IMR-90 (cell line): ENCODE measurements around the gene GPR158. TPM values are rescaled to one million over a fixed set of nuclear protein-coding genes. Genes with fewer than 3 reads are reported as not detected.

Source experiments
- ATAC-seq: fragments of 200-7000 bp; cut with Tn5 transposase; 2 replicates; pipeline ENCODE4 v1.9.1; 2020; ENCODE audit warnings: low read depth, mild to moderate bottlenecking, moderate library complexity
- BruUV-seq: library from RNA; stranded (reverse); fragments of 400-500 nt; replicated peaks from 2 replicates; lab custom pipeline; 2021; lab: Mats Ljungman, UMichigan
- CTCF ChIA-PET: fragments of 300-600 bp; formaldehyde crosslinking; extraction: SDS; loops from one replicate; lab custom pipeline; 2021; ENCODE audit warnings: antibody characterized with exemption; lab: Yijun Ruan, JAX
- POLR2A ChIA-PET: fragments of 300-600 bp; sonication (Branson Sonifier 250); formaldehyde crosslinking; loops from one replicate; lab custom pipeline; 2022; ENCODE audit warnings: antibody characterized with exemption; ENCODE audit not compliant: unreplicated experiment; lab: Charles Lee
- DNase-seq: peaks from one replicate; pipeline ENCODE4 v3.0.0; 2013
- H2AFZ ChIP-seq: replicated peaks from 2 replicates; pipeline ENCODE3; 2013; ENCODE audit warnings: low read length, mild to moderate bottlenecking; ENCODE audit not compliant: poor library complexity
- H2AK5ac ChIP-seq: 2 replicates; pipeline ENCODE4 v1.6.1; 2013; ENCODE audit warnings: low read depth, low read length, inconsistent platforms
- H2AK9ac ChIP-seq: replicated peaks from 2 replicates; pipeline ENCODE3; 2013; ENCODE audit warnings: mild to moderate bottlenecking, low read depth, low read length, moderate library complexity; ENCODE audit not compliant: poor library complexity
- H2BK120ac ChIP-seq: 2 replicates; pipeline ENCODE4 v1.6.1; 2013; ENCODE audit warnings: low read depth, low read length, inconsistent platforms
- H2BK15ac ChIP-seq: 3 replicates; pipeline ENCODE4 v1.6.1; 2013; ENCODE audit warnings: low read depth, low read length, inconsistent platforms
- H2BK20ac ChIP-seq: 2 replicates; pipeline ENCODE4 v1.6.1; 2013; ENCODE audit warnings: low read depth, mild to moderate bottlenecking, inconsistent platforms, low read length, moderate library complexity
- H2BK5ac ChIP-seq: 2 replicates; pipeline ENCODE4 v1.6.1; 2013; ENCODE audit warnings: mild to moderate bottlenecking, low read depth, low read length, inconsistent platforms; ENCODE audit not compliant: poor library complexity, severe bottlenecking
- H3K14ac ChIP-seq: replicated peaks from 2 replicates; pipeline ENCODE4 v1.6.1; 2013; ENCODE audit warnings: low read depth, low read length, inconsistent platforms
- H3K18ac ChIP-seq: 2 replicates; pipeline ENCODE4 v1.6.1; 2013; ENCODE audit warnings: low read depth, low read length, control low read depth
- H3K23ac ChIP-seq: 2 replicates; pipeline ENCODE4 v1.6.1; 2013; ENCODE audit warnings: low read depth, low read length, inconsistent platforms
- H3K27ac ChIP-seq: 2 replicates; pipeline ENCODE4 v1.5.1; 2013; ENCODE audit warnings: mild to moderate bottlenecking, control low read depth, low read length; ENCODE audit not compliant: insufficient read depth
- H3K27me3 ChIP-seq: 2 replicates; pipeline ENCODE4 v1.6.1; 2013; ENCODE audit warnings: low read length; ENCODE audit not compliant: control insufficient read depth, insufficient read depth
- H3K36me3 ChIP-seq: 2 replicates; pipeline ENCODE4 v1.6.1; 2013; ENCODE audit warnings: low read length, mixed read lengths; ENCODE audit not compliant: control insufficient read depth, insufficient read depth
- H3K4ac ChIP-seq: 2 replicates; pipeline ENCODE4 v1.6.1; 2013; ENCODE audit warnings: low read depth, low read length, inconsistent platforms
- H3K4me1 ChIP-seq: 2 replicates; pipeline ENCODE4 v1.6.1; 2013; ENCODE audit warnings: low read length, mixed read lengths; ENCODE audit not compliant: control insufficient read depth, insufficient read depth
- H3K4me2 ChIP-seq: 2 replicates; pipeline ENCODE4 v1.6.1; 2013; ENCODE audit warnings: low read depth, mild to moderate bottlenecking, control low read depth, low read length, moderate library complexity
- H3K4me3 ChIP-seq: 2 replicates; pipeline ENCODE4 v1.5.1; 2013; ENCODE audit warnings: low read depth, mild to moderate bottlenecking, control low read depth, low read length, moderate library complexity; ENCODE audit not compliant: insufficient read depth
- H3K56ac ChIP-seq: 2 replicates; pipeline ENCODE4 v1.6.1; 2013; ENCODE audit warnings: low read length, inconsistent platforms; ENCODE audit not compliant: insufficient read depth; ENCODE audit errors: extremely low read depth
- H3K79me1 ChIP-seq, 2 experiments: 2 replicates each; pipeline ENCODE4 v1.6.1; 2013; ENCODE audit warnings: low read length in 2 of 2, inconsistent platforms in 1 of 2, low read depth in 1 of 2
- H3K9ac ChIP-seq: 2 replicates; pipeline ENCODE4 v1.6.1; 2013; ENCODE audit warnings: low read depth, low read length, control low read depth
- H3K9me1 ChIP-seq: 2 replicates; pipeline ENCODE4 v1.6.1; 2013; ENCODE audit warnings: low read length, inconsistent platforms; ENCODE audit not compliant: insufficient read depth
- H3K9me3 ChIP-seq: 2 replicates; pipeline ENCODE4 v1.6.1; 2013; ENCODE audit warnings: low read length; ENCODE audit not compliant: control insufficient read depth, insufficient read depth
- H4K20me1 ChIP-seq: 2 replicates; pipeline ENCODE4 v1.6.1; 2013; ENCODE audit warnings: low read length, inconsistent platforms; ENCODE audit not compliant: insufficient read depth
- H4K5ac ChIP-seq: 2 replicates; pipeline ENCODE4 v1.6.1; 2013; ENCODE audit warnings: mild to moderate bottlenecking, low read depth, low read length, control low read depth
- H4K8ac ChIP-seq, 2 experiments: 2 replicates each; pipeline ENCODE4 v1.6.1; 2013; ENCODE audit warnings: low read depth in 2 of 2, low read length in 2 of 2, control low read depth in 1 of 2, inconsistent platforms in 1 of 2
- H4K91ac ChIP-seq: 2 replicates; pipeline ENCODE4 v1.6.1; 2013; ENCODE audit warnings: low read depth, low read length, inconsistent platforms; ENCODE audit not compliant: insufficient read depth
- CEBPB ChIP-seq: IDR thresholded peaks from 2 replicates; pipeline ENCODE4 v1.6.1; 2012; ENCODE audit warnings: low read depth, low read length, improper control_type of control experiment
- FOS ChIP-seq: fragments of 150-350 bp; IDR thresholded peaks from 2 replicates; pipeline ENCODE4 v1.6.1; 2016; ENCODE audit warnings: low read depth, low read length
- MAZ ChIP-seq: IDR thresholded peaks from 2 replicates; pipeline ENCODE4 v1.6.1; 2012; ENCODE audit warnings: low read depth, mild to moderate bottlenecking, low read length, improper control_type of control experiment, moderate library complexity, borderline replicate concordance
- RCOR1 ChIP-seq: IDR thresholded peaks from 2 replicates; pipeline ENCODE4 v1.6.1; 2012; ENCODE audit warnings: mild to moderate bottlenecking, low read length, improper control_type of control experiment; ENCODE audit not compliant: insufficient replicate concordance
- WGBS, 2 experiments: methylation state at CpG; one replicate each; pipeline versions ENCODE4 v1.1.5 to v1.1.7; 2013; ENCODE audit warnings: missing lambda C conversion rate in 2 of 2; ENCODE audit not compliant: insufficient read length in 1 of 2; ENCODE audit errors: extremely low coverage in 2 of 2; 5-methylcytosine and 5-hydroxymethylcytosine counted together
- dilution Hi-C: fragments of 300-500 bp; cut with HindIII; formaldehyde crosslinking; loops from one replicate; pipeline ENCODE4 v1.14.3; 2018; ENCODE audit warnings: low sequenced_read_pairs; ENCODE audit not compliant: unreplicated experiment
- in situ Hi-C: fragments of 300-500 bp; cut with MboI; formaldehyde crosslinking; loops from 3 replicates; pipeline ENCODE4 v1.14.3; 2019; ENCODE audit warnings: low sequenced_read_pairs, inconsistent platforms, mixed read lengths
- intact Hi-C: fragments of 100-400 bp; cut with micrococcal nuclease; formaldehyde crosslinking; loops from 2 replicates; pipeline ENCODE4 v1.10.0; 2022
- polyA plus RNA-seq, 3 experiments: library from polyadenylated mRNA; depleted of rRNA; stranded (reverse); fragments of >200 nt; gene quantifications; 2 replicates each; pipeline ENCODE4 v1.2.3, GENCODE V29; 2012; ENCODE audit warnings: low replicate concordance in 1 of 3
- total RNA-seq: library from RNA; depleted of rRNA; stranded (reverse); fragments of >200 nt; gene quantifications from 2 replicates; pipeline ENCODE4 v1.2.3, GENCODE V29; 2012
- TF ChIP-seq, protein P1 (sequence below): fragments of 150-350 bp; IDR thresholded peaks from 2 replicates; pipeline ENCODE4 v1.6.1; 2017; ENCODE audit warnings: mild to moderate bottlenecking, antibody characterized with exemption, low read length, low read depth

GPR158 gene
- total and polyA plus RNA-seq, 2 of the 4 experiments (the other 2 are of a cell fraction) = not detected

GRCh38 chr10:25339966-25340365, 165.2 kb downstream of the GPR158 start:
- dilution Hi-C loops = no loop called here
- intact Hi-C loops = no loop called here

More at GRCh38 chr10:25339966-25340365, 165.2 kb downstream of the GPR158 start:
- Histone ChIP-seq H2AFZ (no peak overlapping the region), H2BK20ac (no peak overlapping the region), H3K4ac (no peak overlapping the region), H3K79me1 (no peaks in the 10 kb centered on the region), H3K4me2 (no peak overlapping the region), H2AK9ac (no peak overlapping the region), H2BK15ac (no peak overlapping the region), H3K56ac (no peak overlapping the region), H3K9ac (no peak overlapping the region), H3K27me3 (no peaks in the 10 kb centered on the region), H3K9me1 (no peaks in the 10 kb centered on the region), H3K27ac (no peak overlapping the region), H3K4me1 (no peaks in the 10 kb centered on the region), H3K14ac (no peak overlapping the region), H4K5ac (no peak overlapping the region), H2BK120ac (no peak overlapping the region), H3K4me3 (no peak overlapping the region), H3K18ac (no peak overlapping the region), H3K23ac (no peak overlapping the region), H2AK5ac (no peak overlapping the region), H2BK5ac (no peak overlapping the region), H3K9me3 (peaks cover 3% of the 10 kb centered on the region), H4K20me1 (no peaks in the 10 kb centered on the region), H4K8ac (no peak overlapping the region), H3K36me3 (no peaks in the 10 kb centered on the region), H4K91ac (no peak overlapping the region)
- POLR2A ChIA-PET = no interaction called here
- TF ChIP-seq MAZ = no peak
- no peak for TF ChIP-seq FOS
- TF ChIP-seq CEBPB = no peak
- TF ChIP-seq, protein P1, sequence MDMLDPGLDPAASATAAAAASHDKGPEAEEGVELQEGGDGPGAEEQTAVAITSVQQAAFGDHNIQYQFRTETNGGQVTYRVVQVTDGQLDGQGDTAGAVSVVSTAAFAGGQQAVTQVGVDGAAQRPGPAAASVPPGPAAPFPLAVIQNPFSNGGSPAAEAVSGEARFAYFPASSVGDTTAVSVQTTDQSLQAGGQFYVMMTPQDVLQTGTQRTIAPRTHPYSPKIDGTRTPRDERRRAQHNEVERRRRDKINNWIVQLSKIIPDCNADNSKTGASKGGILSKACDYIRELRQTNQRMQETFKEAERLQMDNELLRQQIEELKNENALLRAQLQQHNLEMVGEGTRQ = no peak
- TF ChIP-seq RCOR1 = no peak
- no CpG with 5 or more reads among the region's 1 CpG for WGBS, 2 experiments
- CTCF ChIA-PET = no interaction called here
- no peak for ATAC-seq
- BruUV-seq = no TSS peak
- in situ Hi-C loops = no loop called here
- DNase-seq = no peak
